Activated CD8-positive, alpha-beta T cell treated with anti-CD3 and anti-CD28 coated beads for 36 hours (primary cell): ENCODE data around the gene FRMD4B. TPM values are rescaled to one million over a fixed set of nuclear protein-coding genes. Genes with fewer than 3 reads are reported as not detected.
"Not testable (repeated sequence)": the region's sequence is repeated elsewhere in the genome, so short reads cannot be mapped to it uniquely, and the experiment has no call there.

Experiments used
- ATAC-seq: fragments of 200-7000 bp; cut with Tn5 transposase; one replicate; pipeline ENCODE4 v1.10.0; 2021; ENCODE audit warnings: mild to moderate bottlenecking, moderate library complexity
- CTCF ChIA-PET: fragments of 350-600 bp; sonication (Branson Sonifier 250); formaldehyde crosslinking; loops from one replicate; lab custom pipeline; 2021; ENCODE audit warnings: antibody characterized with exemption; lab: Charles Lee
- POLR2A ChIA-PET: fragments of 350-600 bp; sonication (Branson Sonifier 250); formaldehyde crosslinking; loops from one replicate; lab custom pipeline; 2021; ENCODE audit warnings: antibody characterized with exemption; lab: Charles Lee
- DNase-seq: peaks from one replicate; pipeline ENCODE4 v3.0.0-alpha.2; 2020
- H3K27ac Mint-ChIP-seq: one replicate; pipeline ENCODE4 v1.8.0; 2021; ENCODE audit warnings: mild to moderate bottlenecking, mixed read lengths
- H3K27me3 Mint-ChIP-seq: one replicate; pipeline ENCODE4 v1.8.0; 2021; ENCODE audit warnings: mixed read lengths
- H3K36me3 Mint-ChIP-seq: one replicate; pipeline ENCODE4 v1.8.0; 2021; ENCODE audit warnings: low read depth, mixed read lengths
- H3K4me1 Mint-ChIP-seq: one replicate; pipeline ENCODE4 v1.8.0; 2021; ENCODE audit warnings: low read depth, mixed read lengths
- H3K4me3 Mint-ChIP-seq: one replicate; pipeline ENCODE4 v1.8.0; 2021; ENCODE audit warnings: mild to moderate bottlenecking, moderate library complexity, mixed read lengths
- H3K9me3 Mint-ChIP-seq: one replicate; pipeline ENCODE4 v1.8.0; 2021; ENCODE audit warnings: mixed read lengths
- CTCF ChIP-seq: fragments of 200-600 bp; IDR thresholded peaks from one replicate; pipeline ENCODE4 v1.8.0; 2022; ENCODE audit warnings: antibody characterized with exemption, mild to moderate bottlenecking
- intact Hi-C: fragments of 100-400 bp; cut with micrococcal nuclease; formaldehyde crosslinking; loops from one replicate; pipeline ENCODE4 v1.10.0; 2022
- total RNA-seq, 2 experiments: library from RNA; stranded (reverse); gene quantifications; one replicate each; pipeline ENCODE4 v1.2.3, GENCODE V29; 2021

FRMD4B gene
- total RNA-seq, 2 experiments from 2014 or later, result 11.7 to 11.8 TPM

GRCh38 chr3:69283496-69283895, 102.4 kb downstream of the FRMD4B start:
- H3K4me1 Mint-ChIP-seq, result peaks cover 40% of the 10 kb centered on the region
- no peak for TF ChIP-seq CTCF
- DNase-seq (no peak), ATAC-seq (no peak)
- no peaks in the 10 kb centered on the region for H3K27me3 Mint-ChIP-seq
- no peaks in the 10 kb centered on the region for H3K9me3 Mint-ChIP-seq
- H3K4me3 Mint-ChIP-seq, result no peak overlapping the region
- CTCF ChIA-PET, result interaction anchor here (1.9 to 3.4 kb wide), 2 partner anchors 22 to 122 kb away, joined by 29 to 35 read pairs; no protein-coding TSS in a partner anchor
- H3K27ac Mint-ChIP-seq, result no peak overlapping the region
- intact Hi-C loops, result loop anchor here (2.0 kb wide), 1 partner anchor 85 kb away; no protein-coding TSS in a partner anchor
- POLR2A ChIA-PET, result interaction anchor here (1.2 kb wide), 1 partner anchor 10 kb away, joined by 3 read pairs; no protein-coding TSS in a partner anchor
- H3K36me3 Mint-ChIP-seq, result no peaks in the 10 kb centered on the region

- ChIA-PET POLR2A (interaction anchor here (0.7 to 1.5 kb wide), 6 partner anchors 71 to 187 kb away, joined by 3 to 5 read pairs (median 3); no protein-coding TSS in a partner anchor), CTCF (interaction anchor here (0.6 to 3.4 kb wide), 15 partner anchors 9 to 128 kb away, joined by 3 to 35 read pairs (median 4); no protein-coding TSS in a partner anchor)
- Mint-ChIP-seq H3K4me1 (peaks cover 28% of the 10 kb centered on the region), H3K27me3 (no peaks in the 10 kb centered on the region), H3K27ac (peak overlapping the region; percentile 75), H3K9me3 (no peaks in the 10 kb centered on the region), H3K4me3 (no peak overlapping the region), H3K36me3 (no peaks in the 10 kb centered on the region)
- intact Hi-C loops, result loop anchor here (2.0 kb wide), 1 partner anchor 83 kb away; no protein-coding TSS in a partner anchor
- DNase-seq, result peak; percentile 92
- peak; percentile 100 for ATAC-seq
- TF ChIP-seq CTCF, result no peak
Observed at GRCh38 chr3:69282181-69282580, 103.7 kb downstream of the FRMD4B start.

GRCh38 chr3:69277403-69277802, 108.5 kb downstream of the FRMD4B start:
- ATAC-seq, H3K4me3 Mint-ChIP-seq, H3K27ac Mint-ChIP-seq, POLR2A ChIA-PET, H3K27me3 Mint-ChIP-seq, CTCF ChIA-PET, H3K9me3 Mint-ChIP-seq, intact Hi-C loops, DNase-seq, H3K36me3 Mint-ChIP-seq: not testable (repeated sequence)
- H3K4me1 Mint-ChIP-seq, result peaks cover 25% of the 10 kb centered on the region

- H3K27ac Mint-ChIP-seq, result no peak overlapping the region
- peaks cover 20% of the 10 kb centered on the region for H3K4me1 Mint-ChIP-seq
- intact Hi-C loops, result no loop called here
- ATAC-seq (no peak), DNase-seq (no peak)
- H3K4me3 Mint-ChIP-seq, result no peak overlapping the region
- CTCF ChIA-PET, result interaction anchor here (1.4 kb wide), 1 partner anchor 59 kb away, joined by 4 read pairs; no protein-coding TSS in a partner anchor
- TF ChIP-seq CTCF, result no peak
- no peaks in the 10 kb centered on the region for H3K36me3 Mint-ChIP-seq
- POLR2A ChIA-PET, result no interaction called here
- H3K9me3 Mint-ChIP-seq, result no peaks in the 10 kb centered on the region
- no peaks in the 10 kb centered on the region for H3K27me3 Mint-ChIP-seq
Observed at GRCh38 chr3:69276884-69277283, 109.0 kb downstream of the FRMD4B start.

GRCh38 chr3:69276191-69276590, 109.7 kb downstream of the FRMD4B start:
- H3K9me3 Mint-ChIP-seq, H3K27ac Mint-ChIP-seq, intact Hi-C loops, H3K36me3 Mint-ChIP-seq, H3K4me3 Mint-ChIP-seq, POLR2A ChIA-PET, DNase-seq, ATAC-seq, H3K27me3 Mint-ChIP-seq: not testable (repeated sequence)
- H3K4me1 Mint-ChIP-seq, result peaks cover 16% of the 10 kb centered on the region
- CTCF ChIA-PET, result interaction anchor here (1.0 to 1.4 kb wide), 3 partner anchors 30 to 115 kb away, joined by 4 to 6 read pairs (median 5); no protein-coding TSS in a partner anchor

GRCh38 chr3:69273896-69274295, 112.0 kb downstream of the FRMD4B start:
- Mint-ChIP-seq H3K36me3 (no peaks in the 10 kb centered on the region), H3K9me3 (no peaks in the 10 kb centered on the region), H3K4me1 (no peaks in the 10 kb centered on the region), H3K27ac (no peak overlapping the region), H3K4me3 (no peak overlapping the region), H3K27me3 (no peaks in the 10 kb centered on the region)
- ATAC-seq (no peak), DNase-seq (no peak)
- ChIA-PET POLR2A (interaction anchor here (0.7 to 0.9 kb wide), 2 partner anchors 10 to 36 kb away, joined by 3 read pairs; no protein-coding TSS in a partner anchor), CTCF (interaction anchor here (1.0 to 2.5 kb wide), 2 partner anchors 32 to 112 kb away, joined by 3 to 11 read pairs; no protein-coding TSS in a partner anchor)
- no peak for TF ChIP-seq CTCF
- intact Hi-C loops, result no loop called here
